CD8-positive, alpha-beta memory T cell (primary cell): ENCODE data around the gene SPNS3. TPM values are rescaled to one million over a fixed set of nuclear protein-coding genes. Genes with fewer than 3 reads are reported as not detected.

Experiments
- CTCF ChIA-PET: fragments of 350-600 bp; sonication (Branson Sonifier 250); formaldehyde crosslinking; loops from one replicate; lab custom pipeline; 2021; ENCODE audit warnings: antibody characterized with exemption; lab: Charles Lee
- POLR2A ChIA-PET: fragments of 350-600 bp; sonication (Branson Sonifier 250); formaldehyde crosslinking; loops from one replicate; lab custom pipeline; 2021; ENCODE audit warnings: antibody characterized with exemption; lab: Charles Lee
- DNase-seq, 5 donors: peaks; one replicate each; pipeline versions ENCODE4 v3.0.0 to v3.0.0-alpha.2; 2020 to 2022; ENCODE audit warnings: mixed read lengths in 1 of 5
- H3K27ac ChIP-seq: one replicate; pipeline ENCODE4 v1.7.0; 2013; ENCODE audit warnings: low read depth, mild to moderate bottlenecking, low read length, moderate library complexity
- H3K27me3 ChIP-seq: 2 replicates; pipeline ENCODE4 v1.7.0; 2013; ENCODE audit warnings: low read length, mild to moderate bottlenecking; ENCODE audit not compliant: insufficient read depth, poor library complexity, severe bottlenecking
- H3K36me3 ChIP-seq: 2 replicates; pipeline ENCODE4 v1.7.0; 2013; ENCODE audit warnings: mild to moderate bottlenecking, low read length, moderate library complexity; ENCODE audit not compliant: insufficient read depth
- H3K4me1 ChIP-seq: 2 replicates; pipeline ENCODE4 v1.7.0; 2013; ENCODE audit warnings: mild to moderate bottlenecking, low read length, moderate library complexity; ENCODE audit not compliant: insufficient read depth
- H3K4me3 ChIP-seq: 2 replicates; pipeline ENCODE4 v1.7.0; 2013; ENCODE audit warnings: mild to moderate bottlenecking, low read length
- H3K9me3 ChIP-seq: 2 replicates; pipeline ENCODE4 v1.7.0; 2013; ENCODE audit warnings: mild to moderate bottlenecking, low read length
- H3K27ac Mint-ChIP-seq, 8 donors: one replicate each; pipeline ENCODE4 v1.8.0; 2020 to 2021; ENCODE audit warnings: mixed read lengths in 8 of 8, mild to moderate bottlenecking in 6 of 8, inconsistent platforms in 3 of 8, moderate library complexity in 3 of 8
- H3K27me3 Mint-ChIP-seq, 2 donors: one replicate each; pipeline ENCODE4 v1.8.0; 2020 to 2021; ENCODE audit warnings: mixed read lengths in 2 of 2, mild to moderate bottlenecking in 1 of 2, moderate library complexity in 1 of 2
- H3K36me3 Mint-ChIP-seq, 3 donors: one replicate each; pipeline ENCODE4 v1.8.0; 2020 to 2021; ENCODE audit warnings: mixed read lengths in 3 of 3, inconsistent platforms in 1 of 3, mild to moderate bottlenecking in 1 of 3
- H3K4me1 Mint-ChIP-seq, 3 donors: one replicate each; pipeline ENCODE4 v1.8.0; 2020 to 2021; ENCODE audit warnings: mixed read lengths in 3 of 3, inconsistent platforms in 1 of 3, mild to moderate bottlenecking in 1 of 3
- H3K4me3 Mint-ChIP-seq, 7 donors: one replicate each; pipeline ENCODE4 v1.8.0; 2020 to 2021; ENCODE audit warnings: mixed read lengths in 7 of 7, mild to moderate bottlenecking in 6 of 7, moderate library complexity in 4 of 7, inconsistent platforms in 2 of 7
- H3K9me3 Mint-ChIP-seq, 5 donors: one replicate each; pipeline ENCODE4 v1.8.0; 2020 to 2022; ENCODE audit warnings: mixed read lengths in 5 of 5, mild to moderate bottlenecking in 3 of 5, moderate library complexity in 2 of 5, inconsistent platforms in 1 of 5
- polyA plus RNA-seq: library from polyadenylated mRNA; unstranded; fragments of 300-500 nt; fragmentation: Illumina TruSeq; gene quantifications from one replicate; pipeline ENCODE4 v1.2.3, GENCODE V29; 2021
- total RNA-seq, 2 experiments: library from RNA; stranded (reverse); gene quantifications; one replicate each; pipeline ENCODE4 v1.2.3, GENCODE V29; 2021

Gene SPNS3
- total and polyA plus RNA-seq, 3 experiments from 2014 or later, result 7.3 to 10.0 (median 7.5) TPM

DNA sequence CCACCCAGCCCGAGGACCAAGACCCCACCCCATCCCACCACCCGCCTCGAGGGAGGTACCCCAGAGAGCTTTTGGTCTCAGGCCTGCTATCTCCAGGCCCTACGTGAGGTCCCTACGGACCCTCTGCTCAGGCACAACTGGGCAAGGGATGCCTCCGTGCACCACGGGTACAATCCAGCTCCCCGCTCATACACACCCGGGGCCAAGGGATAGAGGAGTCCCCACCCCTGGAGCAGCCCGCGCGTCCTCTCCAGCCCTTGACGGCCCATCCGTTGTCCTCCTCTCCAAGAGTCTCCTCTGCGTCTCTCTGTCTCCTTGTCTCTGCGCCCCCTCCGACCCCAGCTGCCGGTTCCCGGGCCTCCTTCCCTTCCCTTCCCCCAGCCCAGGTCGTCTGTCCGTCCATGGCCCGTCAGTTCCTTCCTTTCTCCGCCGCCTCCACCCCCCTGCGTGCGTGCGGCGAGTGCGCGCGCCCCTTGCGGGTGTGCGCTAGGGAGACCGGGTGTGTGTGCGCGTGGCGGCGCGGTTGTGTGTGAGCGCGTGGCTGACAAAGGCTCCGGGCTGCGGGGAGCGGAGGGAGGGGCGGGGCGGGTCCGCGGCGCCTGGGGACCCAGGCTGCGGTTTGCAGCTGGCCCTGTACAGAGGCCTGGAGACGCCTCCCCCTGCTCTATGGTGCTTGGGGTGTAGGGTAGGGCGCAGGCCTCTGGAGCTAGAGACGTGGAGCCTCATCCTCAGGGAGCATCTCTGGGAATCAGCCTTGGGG, 65.9 kb downstream of the SPNS3 start:
- H3K4me1 ChIP-seq, result peaks cover 30% of the 10 kb centered on the region
- peak overlapping the region in 3 of 8 donors; percentile 42 to 91 (median 61) for H3K27ac Mint-ChIP-seq
- ChIA-PET POLR2A (interaction anchor here (0.6 to 2.4 kb wide), 4 partner anchors 10 to 371 kb away, joined by 4 to 11 read pairs (median 8); no protein-coding TSS in a partner anchor), CTCF (interaction anchor here (0.5 to 2.9 kb wide), 7 partner anchors 10 to 89 kb away, joined by 3 to 11 read pairs (median 5); no protein-coding TSS in a partner anchor)
- H3K4me3 ChIP-seq, result peak overlapping the region; percentile 47
- peaks cover 17% of the 10 kb centered on the region for H3K27me3 ChIP-seq
- no peaks in the 10 kb centered on the region for H3K36me3 ChIP-seq
- H3K27me3 Mint-ChIP-seq, result peaks cover 9 to 10% of the 10 kb centered on the region in 2 donors
- peak in 3 of 5 donors; percentile 12 to 57 (median 27) for DNase-seq
- H3K4me3 Mint-ChIP-seq, result peak overlapping the region; percentile 75 to 89 (median 84)
- peaks cover 20 to 45% (median 32%) of the 10 kb centered on the region in 3 donors for H3K4me1 Mint-ChIP-seq
- no peak overlapping the region for H3K27ac ChIP-seq
- no peaks in the 10 kb centered on the region for H3K36me3 Mint-ChIP-seq
- H3K9me3 Mint-ChIP-seq, result no peaks in the 10 kb centered on the region
- no peaks in the 10 kb centered on the region for H3K9me3 ChIP-seq

DNA sequence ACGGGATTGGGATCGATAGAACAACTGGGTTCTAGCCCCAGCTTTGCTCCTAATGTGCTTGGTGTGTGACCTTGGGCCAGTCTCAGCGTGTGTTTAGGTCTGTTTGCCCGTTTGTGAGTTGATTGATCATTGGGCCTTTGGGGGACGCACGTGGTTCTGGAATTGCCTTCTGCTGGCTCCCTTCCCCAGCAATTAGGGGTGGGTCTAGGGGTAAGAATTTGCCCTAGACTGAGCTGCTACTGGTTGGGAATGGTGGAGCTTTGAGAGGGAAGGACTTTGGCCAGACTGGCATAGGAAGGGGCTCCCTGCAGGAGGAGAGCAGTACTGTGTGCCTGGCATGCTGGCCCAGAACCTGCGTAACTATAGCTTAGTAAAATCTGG, 66.4 kb downstream of the SPNS3 start:
- Mint-ChIP-seq H3K27me3 (peaks cover 9 to 12% of the 10 kb centered on the region in 2 donors), H3K4me1 (peaks cover 22 to 50% (median 38%) of the 10 kb centered on the region in 3 donors), H3K27ac (peak overlapping the region in 3 of 8 donors; percentile 7 to 91 (median 66)), H3K9me3 (no peaks in the 10 kb centered on the region), H3K4me3 (peak overlapping the region; percentile 75 to 89 (median 84)), H3K36me3 (no peaks in the 10 kb centered on the region)
- ChIA-PET POLR2A (interaction anchor here (0.6 to 2.4 kb wide), 4 partner anchors 9 to 370 kb away, joined by 4 to 11 read pairs (median 8); no protein-coding TSS in a partner anchor), CTCF (interaction anchor here (1.3 to 2.9 kb wide), 3 partner anchors 11 to 79 kb away, joined by 4 to 11 read pairs (median 5); no protein-coding TSS in a partner anchor)
- Histone ChIP-seq H3K9me3 (no peaks in the 10 kb centered on the region), H3K36me3 (no peaks in the 10 kb centered on the region), H3K27ac (no peak overlapping the region), H3K4me3 (peak overlapping the region; percentile 47), H3K27me3 (peaks cover 17% of the 10 kb centered on the region), H3K4me1 (peaks cover 30% of the 10 kb centered on the region)
- no peak for DNase-seq

DNA sequence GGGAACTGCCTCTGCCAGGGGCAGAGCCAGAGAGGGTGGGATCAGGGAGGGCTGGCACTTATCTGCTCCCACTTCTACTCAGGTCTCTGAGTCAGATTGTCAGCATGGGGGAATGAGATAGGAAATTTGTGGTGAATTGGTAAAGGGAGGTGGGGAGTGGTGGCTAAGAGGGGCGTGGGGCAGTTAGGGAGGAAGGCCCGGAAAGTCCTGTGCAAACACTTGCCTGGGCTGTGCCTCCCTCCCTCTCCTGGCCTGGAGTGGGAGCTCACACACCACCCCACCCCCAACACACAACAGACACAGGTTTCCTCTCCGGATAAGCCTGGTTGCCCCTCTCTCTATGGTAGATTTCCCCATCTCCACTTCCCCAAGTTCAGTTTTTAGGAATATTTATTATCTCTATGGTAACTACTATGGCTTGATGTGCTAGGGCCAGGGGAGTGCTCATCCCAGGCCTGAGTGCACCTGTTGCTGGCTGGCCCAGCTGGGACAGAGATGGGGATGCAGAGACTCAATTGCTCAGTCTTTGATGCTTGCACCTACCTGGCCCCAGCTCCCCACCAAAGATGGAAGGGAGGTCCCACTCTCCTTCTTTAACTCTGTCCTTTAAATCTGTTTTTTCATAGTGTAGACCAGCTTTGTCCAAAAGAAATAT, 67.7 kb downstream of the SPNS3 start:
- ChIA-PET POLR2A (no interaction called here), CTCF (no interaction called here)
- peaks cover 30% of the 10 kb centered on the region for H3K4me1 ChIP-seq
- H3K27me3 Mint-ChIP-seq, result peaks cover 9 to 12% of the 10 kb centered on the region in 2 donors
- H3K27me3 ChIP-seq, result peaks cover 17% of the 10 kb centered on the region
- H3K9me3 ChIP-seq, result no peaks in the 10 kb centered on the region
- H3K4me3 ChIP-seq, result no peak overlapping the region
- H3K36me3 ChIP-seq, result no peaks in the 10 kb centered on the region
- no peaks in the 10 kb centered on the region for H3K9me3 Mint-ChIP-seq
- peak overlapping the region in 2 of 7 donors; percentile 7 to 68 for H3K4me3 Mint-ChIP-seq
- peaks cover 22 to 51% (median 38%) of the 10 kb centered on the region in 3 donors for H3K4me1 Mint-ChIP-seq
- H3K36me3 Mint-ChIP-seq, result no peaks in the 10 kb centered on the region
- no peak for DNase-seq
- H3K27ac Mint-ChIP-seq, result no peak overlapping the region
- no peak overlapping the region for H3K27ac ChIP-seq

DNA sequence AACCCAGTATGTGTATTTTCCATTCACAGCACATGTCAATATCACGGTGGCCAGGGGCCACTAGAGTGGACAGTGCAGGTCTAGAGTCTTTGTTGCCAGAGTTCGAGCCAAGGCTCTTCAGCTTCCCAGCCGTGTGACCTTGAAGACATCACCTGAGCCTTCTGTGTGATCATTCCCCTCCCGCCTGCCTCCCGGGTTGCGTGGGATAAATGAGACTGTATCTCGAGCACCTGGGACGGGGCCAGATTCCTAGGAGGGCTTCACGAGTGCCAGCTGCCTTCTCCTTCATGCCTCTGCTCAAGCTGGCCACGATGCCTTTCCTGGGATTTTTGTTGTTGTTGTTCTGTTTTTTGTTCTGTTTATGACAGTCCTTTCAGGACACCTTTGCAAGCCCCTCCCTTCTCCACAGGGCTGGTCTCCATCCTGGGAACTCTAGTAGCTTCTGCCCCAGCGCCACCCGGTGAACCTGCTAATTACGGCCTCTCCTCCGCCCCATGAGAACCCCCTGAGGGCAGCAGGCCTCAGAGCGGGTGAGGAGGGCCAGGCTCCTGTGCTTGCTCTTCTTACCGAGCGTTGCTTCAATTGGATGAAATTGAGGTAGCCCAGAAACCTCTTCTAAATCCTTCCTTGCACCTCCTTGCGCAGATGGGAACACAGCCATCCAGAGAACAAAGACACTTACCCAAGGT, 68.9 kb downstream of the SPNS3 start:
- POLR2A ChIA-PET, result no interaction called here
- peaks cover 9 to 12% of the 10 kb centered on the region in 2 donors for H3K27me3 Mint-ChIP-seq
- H3K27ac Mint-ChIP-seq, result peak overlapping the region in 1 of 8 donors; percentile 61
- peak overlapping the region in 1 of 7 donors; percentile 5 for H3K4me3 Mint-ChIP-seq
- H3K9me3 ChIP-seq, result no peaks in the 10 kb centered on the region
- no peaks in the 10 kb centered on the region for H3K9me3 Mint-ChIP-seq
- peaks cover 30% of the 10 kb centered on the region for H3K4me1 ChIP-seq
- peaks cover 17% of the 10 kb centered on the region for H3K27me3 ChIP-seq
- no peaks in the 10 kb centered on the region for H3K36me3 ChIP-seq
- H3K4me3 ChIP-seq, result no peak overlapping the region
- no peaks in the 10 kb centered on the region for H3K36me3 Mint-ChIP-seq
- H3K4me1 Mint-ChIP-seq, result peaks cover 22 to 47% (median 38%) of the 10 kb centered on the region in 3 donors
- H3K27ac ChIP-seq, result no peak overlapping the region
- no peak for DNase-seq
- CTCF ChIA-PET, result no interaction called here

DNA sequence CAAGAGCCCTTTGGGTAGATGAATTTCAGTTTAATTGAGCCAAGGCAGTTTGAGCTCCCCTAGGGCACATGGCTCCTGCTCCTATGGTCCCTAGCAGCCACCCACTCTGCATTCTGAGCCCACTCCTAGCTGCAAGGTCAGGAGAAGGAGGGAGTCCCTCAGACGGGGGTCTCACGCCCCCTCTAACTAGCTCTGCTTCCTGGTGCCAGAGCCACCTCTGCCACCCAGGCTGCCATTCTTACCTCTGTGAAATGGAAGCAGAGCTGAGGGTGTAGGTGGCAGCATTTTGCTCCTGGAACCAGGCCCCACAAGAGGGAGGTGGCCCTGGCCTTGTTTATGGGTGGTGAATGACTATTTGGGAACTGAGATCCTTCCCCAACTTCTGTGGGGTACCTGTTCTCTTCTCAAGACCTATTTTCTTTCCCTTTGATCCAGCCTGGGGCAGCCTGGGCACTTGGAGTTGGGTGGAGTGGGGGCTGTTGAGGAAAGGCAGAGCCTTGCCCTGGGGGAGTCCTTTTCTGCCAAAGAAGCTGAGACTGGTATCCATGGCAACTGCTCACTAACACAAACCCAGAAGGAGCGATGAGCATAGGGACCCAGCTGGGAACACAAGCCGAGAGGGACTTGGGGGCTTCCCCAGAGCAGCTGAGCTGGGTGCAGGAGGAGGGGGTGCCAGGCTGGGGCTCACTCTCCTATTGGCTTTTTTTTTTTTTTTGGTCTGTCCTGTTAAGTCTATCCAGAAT, 69.7 kb downstream of the SPNS3 start:
- Mint-ChIP-seq H3K27ac (peak overlapping the region in 2 of 8 donors; percentile 32 to 47), H3K27me3 (peaks cover 9 to 12% of the 10 kb centered on the region in 2 donors), H3K4me1 (peaks cover 27 to 51% (median 38%) of the 10 kb centered on the region in 3 donors), H3K36me3 (no peaks in the 10 kb centered on the region), H3K4me3 (no peak overlapping the region), H3K9me3 (no peaks in the 10 kb centered on the region)
- ChIA-PET POLR2A (no interaction called here), CTCF (no interaction called here)
- Histone ChIP-seq H3K4me3 (no peak overlapping the region), H3K27me3 (peaks cover 17% of the 10 kb centered on the region), H3K27ac (no peak overlapping the region), H3K9me3 (no peaks in the 10 kb centered on the region), H3K36me3 (no peaks in the 10 kb centered on the region), H3K4me1 (peaks cover 30% of the 10 kb centered on the region)
- DNase-seq, result no peak

DNA sequence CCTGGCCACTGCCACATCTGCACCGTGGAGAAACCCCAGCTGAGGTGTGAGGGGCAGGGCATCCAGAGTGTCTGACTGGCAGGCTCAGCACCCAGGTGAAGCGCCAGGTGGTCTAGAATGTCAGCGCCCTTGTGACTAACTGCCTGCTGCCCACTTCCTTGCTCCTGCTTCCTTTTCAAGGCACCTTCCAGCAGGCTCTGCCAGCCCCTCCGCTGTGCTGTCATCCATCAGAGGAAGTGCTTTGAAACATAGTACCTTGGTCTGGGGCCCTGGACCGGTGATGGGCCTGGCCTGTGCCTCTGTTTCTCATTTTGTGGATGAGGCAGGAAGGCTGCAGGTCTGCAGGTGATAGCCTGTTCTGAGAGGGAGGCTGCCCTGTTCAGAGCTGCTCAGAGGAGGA, 70.4 kb downstream of the SPNS3 start:
- Histone ChIP-seq H3K4me1 (peaks cover 35% of the 10 kb centered on the region), H3K9me3 (no peaks in the 10 kb centered on the region), H3K36me3 (no peaks in the 10 kb centered on the region), H3K4me3 (no peak overlapping the region), H3K27ac (no peak overlapping the region), H3K27me3 (peaks cover 17% of the 10 kb centered on the region)
- no peaks in the 10 kb centered on the region for H3K9me3 Mint-ChIP-seq
- peaks cover 34 to 58% (median 45%) of the 10 kb centered on the region in 3 donors for H3K4me1 Mint-ChIP-seq
- DNase-seq, result no peak
- H3K27ac Mint-ChIP-seq, result peak overlapping the region in 5 of 8 donors; percentile 17 to 66 (median 32)
- H3K27me3 Mint-ChIP-seq, result peaks cover 9 to 12% of the 10 kb centered on the region in 2 donors
- ChIA-PET CTCF (interaction anchor here (1.0 to 2.2 kb wide), 2 partner anchors 13 to 62 kb away, joined by 4 to 6 read pairs; no protein-coding TSS in a partner anchor), POLR2A (no interaction called here)
- H3K36me3 Mint-ChIP-seq, result no peaks in the 10 kb centered on the region
- H3K4me3 Mint-ChIP-seq, result peak overlapping the region in 1 of 7 donors; percentile 20

DNA sequence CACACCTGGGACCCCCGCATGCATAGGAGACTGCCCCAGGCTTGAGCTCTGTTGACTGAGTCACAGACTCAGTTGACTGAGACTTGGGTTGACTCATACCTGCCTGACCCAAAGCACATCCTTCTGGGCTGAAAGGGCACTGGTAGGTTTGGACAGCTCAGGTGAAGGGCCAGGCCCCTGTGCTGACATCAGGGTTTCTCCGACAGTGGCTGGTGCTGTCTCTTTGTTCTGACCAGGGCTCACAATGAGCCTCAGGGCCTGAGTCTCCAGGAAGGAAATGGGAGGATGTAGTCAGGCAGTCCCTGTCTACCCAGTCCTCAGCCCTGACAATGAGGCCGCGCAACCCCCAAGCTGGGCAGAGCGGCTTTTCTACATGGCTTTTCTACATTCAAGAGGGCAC, 71.4 kb downstream of the SPNS3 start:
- Histone ChIP-seq H3K27ac (no peak overlapping the region), H3K4me3 (no peak overlapping the region), H3K4me1 (peaks cover 31% of the 10 kb centered on the region), H3K9me3 (no peaks in the 10 kb centered on the region), H3K36me3 (no peaks in the 10 kb centered on the region), H3K27me3 (peaks cover 16% of the 10 kb centered on the region)
- peaks cover 9 to 12% of the 10 kb centered on the region in 2 donors for H3K27me3 Mint-ChIP-seq
- H3K4me3 Mint-ChIP-seq, result no peak overlapping the region
- DNase-seq, result no peak
- peak overlapping the region in 2 of 8 donors; percentile 30 to 71 for H3K27ac Mint-ChIP-seq
- ChIA-PET POLR2A (interaction anchor here (0.8 kb wide), 1 partner anchor 73 kb away, joined by 6 read pairs; no protein-coding TSS in a partner anchor), CTCF (interaction anchor here (2.2 kb wide), 1 partner anchor 61 kb away, joined by 6 read pairs; no protein-coding TSS in a partner anchor)
- H3K9me3 Mint-ChIP-seq, result no peaks in the 10 kb centered on the region
- H3K36me3 Mint-ChIP-seq, result no peaks in the 10 kb centered on the region
- peaks cover 34 to 56% (median 42%) of the 10 kb centered on the region in 3 donors for H3K4me1 Mint-ChIP-seq
